HG02571 (cell line): Measurements from ENCODE around the gene DMRT1.

ENCODE experiments used
- ATAC-seq: cut with Tn5 transposase; IDR thresholded peaks from one replicate; pipeline ENCODE4 v1.9.1; 2021; ENCODE audit warnings: mild to moderate bottlenecking, moderate library complexity; ENCODE audit not compliant: unreplicated experiment

Gene DMRT1

DNA sequence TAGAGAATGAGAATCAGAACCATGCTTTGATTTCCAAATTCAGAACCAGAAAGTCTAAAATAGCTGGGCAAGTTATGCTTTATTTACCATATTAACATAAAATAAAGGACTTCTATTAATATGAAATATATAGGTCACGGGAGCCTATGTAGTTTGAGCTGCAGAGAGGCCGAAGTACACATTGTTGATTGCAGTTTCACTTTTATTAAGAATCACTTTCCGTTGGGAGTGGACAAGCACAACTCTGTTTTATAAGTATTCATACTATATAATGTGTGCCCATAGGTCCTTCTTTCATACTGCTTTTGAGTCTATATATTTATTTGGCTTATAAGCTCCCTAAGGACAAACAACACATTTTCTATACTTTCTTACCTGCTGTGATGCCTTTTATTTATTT is 76.2 kb downstream of the DMRT1 start:
- ATAC-seq: no peak

DNA sequence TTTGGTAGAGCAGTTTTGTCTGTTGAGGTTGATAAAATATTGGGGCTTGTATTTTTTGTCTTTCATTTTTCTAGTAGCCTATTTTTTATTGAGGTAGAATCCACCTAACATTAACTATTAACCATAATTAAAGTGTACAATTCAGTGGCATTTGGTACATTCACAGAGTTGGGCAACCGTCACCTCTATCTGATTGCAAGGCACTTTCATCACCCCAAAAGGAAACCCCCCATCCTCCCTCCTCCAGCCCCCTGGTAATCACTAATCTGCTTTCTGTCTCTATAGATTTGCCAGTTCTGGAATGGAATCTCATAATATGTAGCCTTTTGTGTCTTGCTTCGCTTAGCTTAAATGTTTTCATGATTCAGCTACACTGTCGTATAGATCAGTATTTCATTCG is 79.4 kb downstream of the DMRT1 start:
- no peak for ATAC-seq

DNA sequence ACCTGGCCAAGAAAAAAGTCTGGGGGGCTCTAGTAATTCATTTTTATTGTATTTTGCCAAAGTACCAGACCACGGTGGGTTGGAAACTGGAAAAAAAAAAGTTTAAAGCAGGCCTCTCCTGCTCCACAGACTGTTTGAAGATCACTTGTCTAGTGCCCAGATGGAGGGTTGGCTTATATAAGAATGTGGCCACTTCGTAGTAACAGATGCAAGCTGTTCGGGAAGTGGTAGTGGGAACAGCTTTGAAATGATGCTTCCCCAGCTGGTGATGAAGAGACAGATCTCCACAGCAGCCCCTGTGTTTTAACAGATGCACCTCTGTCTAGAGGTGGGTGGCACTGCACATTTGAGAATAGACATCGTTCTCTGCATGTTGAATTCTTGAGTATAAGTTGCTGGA is 80.7 kb downstream of the DMRT1 start:
- ATAC-seq: no peak

- no peak for ATAC-seq
Measured at GRCh38 chr9:922731-923130, 81.2 kb downstream of the DMRT1 start.

- no peak for ATAC-seq
Measured at GRCh38 chr9:926976-927375, 85.5 kb downstream of the DMRT1 start.

DNA sequence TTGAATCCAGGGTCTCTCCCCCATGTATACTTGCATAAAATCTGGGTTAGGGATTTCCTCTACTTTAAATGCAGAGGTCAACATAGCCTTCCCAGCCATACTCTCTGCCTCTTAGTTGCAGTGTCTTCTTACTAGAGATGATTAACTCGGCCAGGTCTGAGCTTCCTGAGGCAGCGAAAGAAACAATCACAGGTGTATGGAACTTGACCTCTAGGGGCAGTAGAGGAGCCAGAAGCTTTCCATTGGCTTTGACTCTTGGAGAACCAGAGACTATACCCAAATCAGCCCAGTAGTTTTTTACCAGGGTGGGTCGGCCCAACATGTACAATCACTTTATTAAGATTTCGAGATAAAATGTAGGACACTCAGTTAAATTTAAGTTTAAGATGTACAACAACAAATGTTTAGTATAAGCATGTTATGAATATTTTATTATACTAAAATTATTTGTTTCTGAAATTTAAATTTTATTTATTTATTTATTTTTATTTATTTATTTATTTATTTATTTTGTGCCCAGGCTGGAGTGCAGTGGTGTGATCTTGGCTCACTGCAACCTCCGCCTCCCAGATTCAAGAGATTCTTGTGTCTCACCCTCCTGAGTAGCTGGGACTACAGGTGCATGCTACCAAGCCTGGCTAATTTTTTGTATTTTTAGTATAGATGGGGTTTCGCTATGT is 87.0 kb downstream of the DMRT1 start:
- no peak for ATAC-seq

DNA sequence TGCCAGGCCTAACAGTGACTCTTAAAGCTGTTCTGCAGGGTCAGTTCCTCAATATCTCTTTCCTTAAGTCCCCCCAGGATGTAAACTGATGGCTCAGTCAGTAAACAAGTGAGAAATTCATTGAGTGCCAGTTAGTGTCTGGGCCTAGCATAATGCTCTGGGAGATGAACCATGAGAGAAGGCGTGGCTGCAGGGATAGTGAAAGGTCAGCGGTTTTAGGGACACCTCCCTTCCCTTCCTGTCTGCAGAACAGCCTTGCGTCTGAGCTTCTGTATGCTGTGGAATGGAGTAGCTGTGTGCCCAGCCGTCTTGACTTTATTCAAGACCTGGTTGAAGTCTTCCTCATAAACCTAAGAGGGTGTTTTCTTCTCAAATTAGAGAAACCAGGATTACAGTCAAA is 88.2 kb downstream of the DMRT1 start:
- ATAC-seq: no peak

DNA sequence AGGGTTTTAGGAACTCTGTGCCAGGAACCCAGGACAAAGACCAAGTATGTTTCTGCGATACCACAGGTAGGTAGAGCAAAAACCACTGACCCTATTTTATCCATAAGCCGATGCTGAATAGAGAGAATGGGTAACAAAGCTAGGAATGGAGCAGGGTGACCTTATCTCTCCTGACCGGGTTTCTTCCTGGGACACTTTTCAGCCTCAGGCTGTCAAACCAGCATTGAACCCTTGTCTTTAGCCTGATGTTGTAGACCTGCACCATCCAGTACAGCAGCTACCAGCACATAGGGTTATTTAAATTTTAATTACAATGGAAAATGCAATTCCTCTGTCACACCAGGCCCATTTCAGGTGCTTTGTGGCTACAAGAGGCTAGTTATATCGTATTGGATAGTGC is 91.9 kb downstream of the DMRT1 start:
- no peak for ATAC-seq

DNA sequence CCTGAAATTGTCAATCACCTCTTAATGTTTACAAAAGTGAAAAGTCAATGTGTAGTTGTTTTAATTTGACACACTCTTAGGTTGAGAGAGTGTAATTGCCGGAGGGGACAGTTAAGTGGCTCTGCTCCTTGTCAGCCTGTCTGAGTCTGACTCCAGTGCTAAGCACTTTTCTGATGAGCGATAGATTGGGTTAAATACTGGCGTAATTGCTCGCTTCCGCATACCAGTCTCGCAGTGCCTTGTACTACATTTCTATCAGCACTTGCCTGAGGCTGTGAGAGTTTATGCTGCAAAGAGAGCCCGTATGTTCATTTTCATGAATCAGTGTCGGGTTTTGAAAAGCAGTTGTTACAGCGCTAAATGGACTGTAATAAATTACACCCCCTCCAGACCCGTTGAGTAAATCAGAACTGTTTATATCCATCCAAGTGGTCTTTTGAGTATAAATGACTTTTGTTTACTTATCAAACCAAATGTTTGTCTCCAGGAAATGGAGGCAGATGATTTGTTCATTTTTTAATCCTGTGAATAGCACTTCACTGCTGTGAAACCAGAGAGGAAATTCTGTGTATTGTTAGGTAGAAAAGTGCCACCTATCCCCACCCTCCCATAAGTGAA is 94.0 kb downstream of the DMRT1 start:
- ATAC-seq: no peak

DNA sequence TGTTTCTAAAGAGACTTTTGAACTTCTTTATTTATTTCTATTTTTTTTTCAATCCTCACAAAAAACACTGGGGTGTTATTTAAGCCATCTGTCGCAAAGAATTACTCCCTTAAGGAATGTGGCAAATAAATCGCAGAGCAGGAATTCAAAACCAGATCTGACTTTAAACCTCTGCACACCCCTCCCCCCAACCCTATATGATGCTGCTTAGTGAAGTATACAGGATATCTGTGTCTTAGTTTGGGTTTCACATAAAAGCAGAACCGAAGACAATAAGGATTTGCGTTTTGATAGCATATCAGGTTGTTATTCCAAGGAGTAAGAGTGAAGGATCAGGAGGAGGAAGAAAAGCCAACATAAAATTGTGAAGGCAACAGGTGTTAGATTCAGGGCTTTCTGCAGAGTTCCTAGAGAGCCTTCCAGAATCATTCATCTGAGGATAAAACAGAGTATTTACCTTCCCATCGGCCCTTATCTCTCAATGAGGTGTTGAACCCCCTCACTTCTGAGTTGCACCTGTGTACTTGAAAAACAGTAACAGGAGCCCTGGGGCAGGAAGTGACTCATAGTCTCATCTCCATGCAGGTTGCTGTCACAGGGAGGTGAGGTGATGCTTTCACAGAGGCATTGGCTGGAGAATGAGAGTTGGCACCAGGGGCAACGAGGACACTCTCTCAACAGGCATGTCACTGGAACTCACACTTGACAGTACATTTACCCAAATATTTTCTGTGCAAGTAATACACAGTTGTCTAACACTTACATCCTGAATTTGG is 101.5 kb downstream of the DMRT1 start:
- no peak for ATAC-seq

DNA sequence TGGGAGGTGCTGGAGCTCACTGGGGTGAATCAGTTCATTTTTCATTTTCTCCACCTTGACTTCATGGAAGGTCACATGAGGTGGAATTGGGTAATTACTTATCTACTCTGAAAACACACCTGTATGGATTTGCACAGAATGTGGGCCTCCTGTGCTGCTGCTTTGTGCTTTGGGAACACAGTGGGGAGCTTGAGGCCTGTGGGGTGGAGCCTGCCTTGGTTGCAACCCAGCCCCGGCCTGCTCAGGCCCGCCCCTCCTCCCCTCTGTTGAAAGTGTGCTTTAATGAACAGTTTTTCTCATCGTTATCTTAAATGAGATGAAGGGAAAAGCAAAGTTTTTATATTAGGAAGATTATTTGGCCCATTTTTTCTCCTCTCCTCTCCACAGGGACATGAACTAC is 106.5 kb downstream of the DMRT1 start:
- ATAC-seq: no peak

- ATAC-seq: no peak
Measured at GRCh38 chr9:948497-948896, 107.0 kb downstream of the DMRT1 start.

- no peak for ATAC-seq
Measured at GRCh38 chr9:950139-950538, 108.6 kb downstream of the DMRT1 start.

DNA sequence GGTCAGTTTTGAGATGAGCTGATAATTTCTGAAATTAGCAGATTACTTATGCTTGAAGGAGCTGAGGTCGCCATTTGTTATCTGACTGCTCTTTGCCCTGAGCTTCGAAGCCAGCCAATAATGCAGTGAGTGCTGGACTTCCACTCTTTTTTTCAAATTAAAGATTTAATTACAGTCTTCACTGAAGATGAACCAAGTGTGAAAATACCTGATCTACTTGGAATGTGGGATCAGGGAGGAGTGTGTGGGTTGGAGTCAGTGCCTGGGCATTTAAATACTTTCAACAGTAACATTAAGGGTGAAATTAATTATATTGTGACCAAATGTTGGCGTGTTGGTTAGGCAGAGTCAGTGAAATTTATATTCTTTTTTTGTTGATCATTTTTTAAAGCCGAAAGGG is 111.0 kb downstream of the DMRT1 start:
- no peak for ATAC-seq

DNA sequence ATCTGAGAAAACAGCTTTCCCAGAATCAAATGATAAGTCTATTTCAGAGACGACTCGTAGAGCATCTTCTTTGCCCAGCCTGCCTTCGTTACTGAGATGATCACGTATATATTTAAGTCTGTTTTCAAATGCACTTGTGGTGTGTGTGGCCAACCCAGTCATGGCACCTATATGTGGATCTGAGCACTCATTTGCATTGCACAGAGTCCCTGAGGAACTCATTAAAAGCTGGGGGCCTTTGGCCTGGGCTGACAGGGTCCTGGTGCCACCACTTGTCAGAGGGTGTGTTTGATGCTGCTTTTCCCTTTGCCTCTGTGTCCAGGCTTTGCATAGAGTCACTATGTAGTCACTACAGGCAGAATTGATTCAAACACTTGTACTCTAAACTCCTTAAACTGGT is 117.6 kb downstream of the DMRT1 start:
- no peak for ATAC-seq

DNA sequence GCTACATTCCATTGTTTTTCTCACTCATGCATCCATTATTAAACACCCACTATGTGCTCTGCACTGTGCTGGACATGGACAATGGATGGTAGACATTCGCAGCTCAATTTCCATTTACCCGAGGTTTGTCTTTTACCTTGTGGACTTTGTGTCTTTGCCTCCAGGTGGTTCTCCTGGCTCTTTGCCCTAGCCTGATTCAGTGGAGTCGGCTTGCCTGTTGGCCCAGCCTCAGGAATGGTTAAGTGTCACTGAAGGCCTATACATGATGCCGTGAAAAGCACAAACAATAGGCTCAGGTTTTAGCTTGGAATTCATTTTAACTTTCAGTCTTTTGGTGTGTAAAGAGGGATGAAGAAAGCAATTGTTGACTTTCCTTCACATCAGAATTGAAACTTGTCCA is 118.4 kb downstream of the DMRT1 start:
- no peak for ATAC-seq

DNA sequence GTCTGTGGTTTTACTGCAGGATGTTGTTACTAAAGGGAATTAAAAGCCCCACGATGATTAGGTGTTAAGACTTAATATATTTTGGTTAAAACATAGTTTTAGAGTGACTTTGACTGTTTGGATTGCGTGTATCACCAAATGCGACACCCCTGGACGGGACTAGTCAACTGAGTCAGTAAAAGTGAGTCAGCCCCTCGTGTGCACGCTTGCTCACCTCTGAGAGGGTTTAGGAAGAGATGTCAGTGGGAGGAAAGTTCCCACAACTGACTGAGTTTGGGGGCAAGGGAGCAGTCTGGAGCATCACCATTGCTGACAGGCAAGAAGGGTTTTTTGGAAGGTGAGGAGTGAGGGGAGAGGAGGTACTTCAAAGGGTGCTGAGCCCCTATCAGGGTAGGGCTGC is 120.5 kb downstream of the DMRT1 start:
- no peak for ATAC-seq

- no peak for ATAC-seq
Measured at GRCh38 chr9:965497-965896, 124.0 kb downstream of the DMRT1 start.

- no peak for ATAC-seq
Measured at GRCh38 chr9:966870-967269, 125.4 kb downstream of the DMRT1 start.

- no peak for ATAC-seq
Measured at GRCh38 chr9:967436-967835, 125.9 kb downstream of the DMRT1 start.

DNA sequence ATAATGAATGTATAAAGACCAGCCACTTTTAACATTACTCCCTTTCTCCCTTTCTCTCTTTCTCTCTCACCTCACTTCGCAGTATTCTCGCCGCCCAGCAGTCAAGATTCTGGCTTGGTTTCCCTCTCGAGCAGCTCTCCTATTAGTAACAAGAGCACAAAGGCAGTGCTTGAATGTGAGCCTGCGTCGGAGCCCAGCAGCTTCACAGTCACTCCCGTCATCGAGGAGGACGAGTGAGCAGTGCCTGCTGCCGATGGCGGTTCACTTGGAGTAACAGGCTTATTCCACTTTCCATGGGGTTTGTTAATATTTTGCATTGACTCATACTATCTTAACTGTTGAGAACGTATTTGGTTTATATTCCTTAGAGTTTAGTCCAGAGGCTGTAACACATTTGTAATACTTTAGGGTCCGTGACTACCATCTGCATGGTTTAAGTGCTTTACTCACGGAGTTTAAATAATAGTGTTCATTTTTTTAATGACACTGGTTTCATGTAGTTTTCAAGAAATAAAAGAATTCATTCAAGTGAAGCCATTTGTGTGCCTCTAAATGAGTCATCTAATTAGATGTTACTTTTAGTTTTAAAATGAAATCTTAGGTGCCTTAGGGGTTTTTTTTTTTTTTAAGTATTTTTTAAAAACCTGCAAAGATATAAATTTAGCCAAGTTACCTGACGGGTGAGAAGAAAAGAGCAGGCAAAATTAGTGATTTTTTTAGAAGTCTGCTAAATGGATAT is 126.6 kb downstream of the DMRT1 start:
- no peak for ATAC-seq
